Peyer's patch (tissue), 4 donors: ENCODE data around the gene B3GAT2. TPM values are rescaled to one million over a fixed set of nuclear protein-coding genes. Genes with fewer than 3 reads are reported as not detected.

Experiments
- DNase-seq, 3 donors: peaks; one replicate each; pipeline ENCODE4 v3.0.0-alpha.2; 2017 to 2019
- H3K27ac ChIP-seq, 4 donors: fragments of 200-600 bp; sonication (generic); one replicate each; pipeline ENCODE4 v1.5.1; 2016 to 2019
- H3K27me3 ChIP-seq, 2 donors: fragments of 200-600 bp; sonication (generic); one replicate each; pipeline ENCODE4 v1.5.1; 2019
- H3K36me3 ChIP-seq, 3 donors: fragments of 200-600 bp; sonication (generic); one replicate each; pipeline ENCODE4 v1.5.1; 2016 to 2019
- H3K4me1 ChIP-seq, 4 donors: fragments of 200-600 bp; sonication (generic); one replicate each; pipeline ENCODE4 v1.5.1; 2016 to 2019
- H3K4me3 ChIP-seq, 4 donors: fragments of 200-600 bp; sonication (generic); 1 replicate in 3 of 4; 2 replicates in 1 of 4; pipeline ENCODE4 v1.5.1; 2016 to 2019; ENCODE audit warnings: mild to moderate bottlenecking in 1 of 4
- H3K9me3 ChIP-seq, 4 donors: fragments of 200-600 bp; sonication (generic); one replicate each; pipeline ENCODE4 v1.5.1; 2016 to 2019; ENCODE audit warnings: mild to moderate bottlenecking in 1 of 4
- CTCF ChIP-seq, 6 experiments: fragments of 450-650 bp in 4 of 6; fragments of 200-600 bp in 2 of 6; sonication (generic) in 1 of 6; IDR thresholded peaks; one replicate each; pipeline ENCODE4 v1.5.1; 2017 to 2019; ENCODE audit warnings: antibody characterized with exemption in 6 of 6, mild to moderate bottlenecking in 3 of 6, moderate library complexity in 1 of 6
- POLR2A ChIP-seq, 2 donors: fragments of 450-650 bp; IDR thresholded peaks; one replicate each; pipeline ENCODE4 v1.5.1; 2017; ENCODE audit warnings: antibody characterized with exemption in 2 of 2, mild to moderate bottlenecking in 2 of 2, moderate library complexity in 2 of 2
- total RNA-seq, 4 donors: library from RNA; depleted of rRNA; stranded (reverse); fragments of >200 nt; gene quantifications; one replicate each; pipeline ENCODE4 v1.1.0, GENCODE V29; 2016

B3GAT2 gene
- total RNA-seq, 4 donors from 2014 or later, result not detected

GRCh38 chr6:70847106-70848084 is 109.5 kb downstream of the B3GAT2 start:
- Histone ChIP-seq H3K4me1 (no peaks in the 10 kb centered on the region), H3K36me3 (peaks cover 0 to 3% (median 0%) of the 10 kb centered on the region in 3 donors), H3K4me3 (no peak overlapping the region), H3K27ac (no peak overlapping the region), H3K27me3 (no peaks in the 10 kb centered on the region), H3K9me3 (no peaks in the 10 kb centered on the region)
- no peak for DNase-seq
- TF ChIP-seq POLR2A (IDR thresholded peaks at IDR 0.05) (no peak), CTCF (IDR thresholded peaks at IDR 0.05) (no peak)

- H3K27me3 ChIP-seq, result no peaks in the 10 kb centered on the region
- H3K4me1 ChIP-seq, result no peaks in the 10 kb centered on the region
- H3K27ac ChIP-seq, result no peak overlapping the region
- H3K4me3 ChIP-seq, result no peak overlapping the region
- H3K36me3 ChIP-seq, result peaks cover 0 to 3% (median 0%) of the 10 kb centered on the region in 3 donors
- H3K9me3 ChIP-seq, result no peaks in the 10 kb centered on the region
- DNase-seq, result no peak
- TF ChIP-seq CTCF (IDR thresholded peaks at IDR 0.05) (no peak), POLR2A (IDR thresholded peaks at IDR 0.05) (no peak)
Measured at GRCh38 chr6:70846207-70846835, 110.5 kb downstream of the B3GAT2 start.

DNA sequence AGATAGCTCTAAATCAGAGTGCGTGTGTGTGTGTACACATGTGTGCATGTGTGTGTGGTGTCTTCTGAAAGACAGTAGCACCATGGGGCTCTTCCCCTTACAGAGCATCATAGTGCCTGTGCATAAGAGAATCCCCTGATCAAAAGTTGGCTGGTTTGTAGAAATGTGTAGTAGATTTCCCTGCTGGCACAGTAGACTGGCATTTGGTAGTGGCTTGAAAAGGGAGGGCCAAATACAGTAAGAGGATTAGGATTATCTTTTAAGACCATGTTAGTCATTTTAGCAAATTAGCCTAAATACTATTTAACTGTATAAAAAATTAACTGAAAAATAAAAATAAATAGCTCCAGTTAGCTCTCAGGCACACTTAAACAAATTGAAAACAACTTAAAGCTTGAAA is 112.6 kb downstream of the B3GAT2 start:
- Histone ChIP-seq H3K4me1 (no peaks in the 10 kb centered on the region), H3K36me3 (peaks cover 0 to 3% (median 0%) of the 10 kb centered on the region in 3 donors), H3K27me3 (no peaks in the 10 kb centered on the region), H3K27ac (no peak overlapping the region), H3K4me3 (no peak overlapping the region), H3K9me3 (no peaks in the 10 kb centered on the region)
- no peak for TF ChIP-seq POLR2A (IDR thresholded peaks at IDR 0.05)
- no peak for TF ChIP-seq CTCF (IDR thresholded peaks at IDR 0.05)
- DNase-seq, result no peak

DNA sequence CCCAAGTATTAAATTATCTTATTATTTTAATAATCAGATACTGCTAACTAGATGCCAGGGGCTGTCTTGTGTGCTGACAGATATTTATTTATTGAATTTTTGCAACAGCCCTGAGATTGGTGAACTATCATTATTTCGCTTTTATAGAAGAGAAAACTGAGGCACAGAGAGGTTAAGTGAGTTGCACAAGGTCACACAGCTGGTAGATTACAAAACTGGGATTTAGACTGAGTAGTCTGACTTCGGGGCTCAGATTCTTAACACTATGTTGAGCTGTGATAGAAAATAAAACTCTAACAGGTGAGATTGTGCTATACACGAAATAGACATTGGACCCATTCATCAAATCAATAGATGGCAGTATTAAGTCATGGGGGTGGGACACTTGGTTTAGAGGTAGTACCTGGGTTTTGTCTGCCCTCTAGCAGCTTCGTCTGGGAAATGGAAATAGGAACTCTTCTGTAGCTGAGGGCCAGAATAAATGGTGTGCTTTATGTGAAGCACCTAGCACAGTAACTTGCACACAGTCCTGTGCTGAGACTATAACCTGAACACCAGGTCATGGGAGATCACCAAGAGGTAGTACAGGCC is 113.4 kb downstream of the B3GAT2 start:
- Histone ChIP-seq H3K4me1 (no peaks in the 10 kb centered on the region), H3K27ac (no peak overlapping the region), H3K4me3 (no peak overlapping the region), H3K27me3 (no peaks in the 10 kb centered on the region), H3K9me3 (no peaks in the 10 kb centered on the region), H3K36me3 (peaks cover 0 to 8% (median 0%) of the 10 kb centered on the region in 3 donors)
- TF ChIP-seq CTCF (IDR thresholded peaks at IDR 0.05) (no peak), POLR2A (IDR thresholded peaks at IDR 0.05) (no peak)
- no peak for DNase-seq

- no peak overlapping the region for H3K4me3 ChIP-seq
- TF ChIP-seq POLR2A (IDR thresholded peaks at IDR 0.05), result no peak
- TF ChIP-seq CTCF (IDR thresholded peaks at IDR 0.05), result no peak
- peaks cover 0 to 10% (median 0%) of the 10 kb centered on the region in 3 donors for H3K36me3 ChIP-seq
- no peak overlapping the region for H3K27ac ChIP-seq
- H3K4me1 ChIP-seq, result no peaks in the 10 kb centered on the region
- no peaks in the 10 kb centered on the region for H3K9me3 ChIP-seq
- no peaks in the 10 kb centered on the region for H3K27me3 ChIP-seq
- DNase-seq, result no peak
Measured at GRCh38 chr6:70842541-70842940, 114.3 kb downstream of the B3GAT2 start.
